Inflammatory macrophage (primary cell): ENCODE measurements around the gene THOC6.

Experiments
- DNase-seq, 2 donors: peaks; one replicate each; pipeline ENCODE4 v3.0.0-alpha.2; 2020 to 2022
- total RNA-seq, 18 experiments: gene quantifications; one replicate each; lab custom pipeline; 2026; ENCODE audit warnings: mixed read lengths in 6 of 18, inconsistent platforms in 2 of 18; lab: John Stamatoyannopoulos, UW

Gene THOC6
- total RNA-seq, result 8.1 to 21.4 (median 15.1) reads per million in 18 experiments

DNA sequence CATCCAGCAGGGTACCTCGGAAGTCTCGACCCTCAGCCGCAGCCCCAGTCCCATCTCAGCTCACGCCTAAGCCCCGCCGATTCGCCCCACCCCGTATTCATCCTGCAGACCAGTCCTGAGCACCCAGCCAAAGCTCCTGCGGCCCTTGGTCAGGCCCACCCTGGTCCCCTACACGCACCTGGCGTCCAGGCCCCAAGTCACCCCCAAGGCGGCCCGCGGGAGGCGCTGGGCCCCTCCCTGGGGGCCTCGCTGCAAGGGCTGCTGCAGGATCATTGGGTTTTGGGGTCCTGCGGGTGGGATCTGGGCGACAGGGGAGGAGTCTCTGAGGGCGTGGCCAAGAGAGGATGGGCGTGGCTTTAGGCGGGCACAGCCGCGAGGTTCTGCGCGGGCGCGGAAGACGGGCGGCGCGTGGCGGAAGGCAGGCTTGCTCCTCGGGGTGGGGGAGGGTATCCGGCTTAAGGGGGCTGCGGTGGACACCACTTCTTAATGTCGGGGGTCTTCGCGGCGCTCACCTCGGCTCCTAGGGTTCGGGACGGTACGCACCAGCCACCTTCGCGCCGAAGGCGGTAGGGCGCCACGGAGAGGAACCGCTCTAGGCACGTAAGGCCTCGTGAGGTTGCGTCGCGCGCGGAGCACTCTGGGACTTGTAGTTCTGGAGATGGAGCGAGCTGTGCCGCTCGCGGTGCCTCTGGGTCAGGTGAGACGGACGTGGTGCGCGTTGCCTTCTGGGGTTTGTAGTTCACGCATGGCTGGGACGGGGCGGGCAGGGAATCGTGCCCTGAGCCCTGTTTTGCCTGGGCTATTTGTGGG lies at the start of gene THOC6, which contains the start of gene HCFC1R1:
Gene THOC6 (plus strand): TSS at position 367 of the 810 bp plus-strand sequence. CDS start 292 bp downstream, at position 659.
Gene HCFC1R1 (minus strand): TSS at position 274 of the 810 bp plus-strand sequence. CDS start 1 bp downstream, at position 273.
- peak; percentile 97 to 99 for DNase-seq

DNA sequence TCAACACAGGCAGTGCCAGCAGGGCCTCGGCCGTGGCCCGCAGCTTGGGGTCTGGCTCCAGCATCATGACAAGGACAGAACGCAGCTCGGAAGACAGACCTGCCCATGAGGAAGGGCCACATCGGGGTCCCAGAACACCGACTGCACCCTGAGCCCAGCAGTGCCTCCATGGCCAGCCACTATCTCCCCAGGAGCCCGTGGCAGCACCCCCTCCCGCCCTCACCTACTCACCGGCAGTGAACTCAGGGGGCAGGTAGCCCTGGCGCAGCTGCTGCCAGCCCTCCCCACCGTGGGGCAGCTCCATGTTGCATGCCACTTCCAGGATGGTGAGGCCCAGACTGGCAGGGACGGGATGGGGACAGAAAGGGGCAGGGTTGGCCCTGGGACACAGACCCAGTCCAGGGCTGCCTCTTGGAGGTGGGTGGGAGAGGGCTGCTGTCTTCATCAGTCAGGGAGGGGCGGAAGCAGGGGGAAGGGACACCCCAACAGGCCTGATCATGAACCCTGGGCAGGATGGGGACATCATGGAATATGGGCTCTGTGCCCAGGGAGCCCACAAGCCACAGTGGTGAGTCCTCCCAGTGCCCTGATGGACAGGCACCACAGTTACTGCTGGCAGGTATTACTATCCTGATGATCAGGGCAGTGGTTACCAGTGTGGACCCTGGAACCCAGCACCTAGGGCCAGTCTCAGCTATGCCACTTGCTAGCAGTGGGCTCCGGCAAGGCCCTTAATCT lies 49.3 kb upstream of the THOC6 start:
- no peak for DNase-seq

DNA sequence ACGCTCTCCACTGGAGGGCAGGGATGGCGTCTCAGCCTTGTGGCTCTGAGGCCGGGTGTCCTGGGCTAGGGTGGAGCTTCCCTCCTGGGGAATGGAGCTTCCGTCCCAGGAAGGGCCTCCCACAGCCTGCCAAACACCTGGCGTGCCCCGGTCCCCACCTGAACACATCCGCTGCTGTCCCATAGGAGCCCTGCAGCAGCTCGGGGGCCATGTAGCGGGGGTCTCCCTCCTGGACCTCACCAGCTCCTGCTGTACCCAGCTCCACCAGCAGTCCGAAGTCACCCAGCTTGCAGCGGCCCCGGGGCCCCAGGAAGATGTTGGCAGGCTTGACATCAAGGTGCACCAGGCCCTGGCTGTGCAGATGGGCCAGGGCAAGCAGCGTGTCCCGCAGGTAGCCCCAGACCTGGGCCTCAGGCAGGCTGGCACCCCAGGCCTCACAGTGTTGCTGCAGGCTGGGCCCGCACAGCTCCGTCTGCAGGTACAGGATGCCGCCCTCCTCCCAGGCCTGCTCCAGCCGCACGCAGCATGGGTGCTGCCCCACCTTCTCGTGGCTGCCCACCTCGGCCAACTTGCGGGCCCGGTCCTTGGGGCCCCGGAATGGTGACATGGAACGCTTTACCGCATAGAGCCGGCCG lies 48.6 kb upstream of the THOC6 start:
- DNase-seq, result no peak

DNA sequence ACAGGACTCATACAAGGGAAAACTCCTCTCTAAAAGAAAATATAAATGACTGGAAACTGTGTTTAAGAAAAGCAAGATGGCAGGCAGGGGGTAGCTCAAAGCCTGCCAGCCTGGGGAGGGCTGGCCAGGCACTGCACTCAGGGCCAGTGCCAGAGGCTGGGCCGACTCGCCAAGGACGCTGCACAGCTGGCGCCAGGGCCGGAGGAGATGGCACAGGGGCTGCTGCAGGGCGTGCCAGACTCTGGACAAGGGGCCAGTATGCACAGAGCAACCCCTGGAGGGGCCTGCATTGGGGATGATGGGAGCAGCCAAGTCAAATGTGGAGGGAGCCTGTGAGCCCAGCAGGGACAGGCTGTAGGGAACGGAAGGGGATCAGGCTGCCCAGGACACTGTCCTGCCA lies 47.6 kb upstream of the THOC6 start:
- DNase-seq, result no peak

DNA sequence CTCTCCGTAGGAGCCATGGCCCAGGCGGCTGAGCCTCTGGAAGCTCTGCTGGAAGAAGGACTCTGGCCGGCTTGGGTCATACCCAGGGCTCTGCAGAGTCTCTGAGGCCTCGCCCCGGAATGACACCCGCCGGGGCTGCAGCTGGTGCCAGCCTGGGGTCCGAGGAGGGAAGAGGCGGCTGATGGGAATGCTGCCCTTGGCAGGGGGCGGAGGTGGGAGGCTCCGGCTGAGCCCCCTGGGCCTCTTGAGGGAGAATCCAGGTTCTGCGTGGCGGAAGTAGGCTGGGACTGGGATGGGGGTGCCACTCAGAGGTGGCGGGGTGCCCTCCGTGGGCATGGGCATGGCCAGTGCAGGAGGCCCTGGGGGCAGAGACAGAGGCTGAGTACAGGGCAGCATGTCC lies 47.2 kb upstream of the THOC6 start:
- no peak for DNase-seq

DNA sequence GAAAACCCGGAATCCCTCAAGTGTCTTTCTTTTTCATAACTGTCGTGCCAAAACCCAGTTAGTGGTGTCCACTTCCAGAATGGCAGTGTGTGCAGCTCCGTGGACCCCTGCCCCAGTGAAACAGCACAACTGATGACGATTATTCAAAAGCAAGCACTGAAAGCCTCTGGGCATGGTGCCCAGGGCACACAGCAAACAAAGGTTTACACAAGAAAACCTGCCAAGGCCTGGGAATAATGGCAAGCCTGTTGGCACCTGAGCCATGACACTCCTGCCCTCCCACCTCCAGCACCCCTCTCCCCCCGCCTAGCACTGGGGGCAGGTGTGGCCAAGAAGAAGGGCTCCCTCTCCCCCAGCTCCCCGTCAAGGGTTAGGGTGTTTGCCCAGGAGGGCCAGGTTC lies 46.4 kb upstream of the THOC6 start:
- DNase-seq, result no peak

DNA sequence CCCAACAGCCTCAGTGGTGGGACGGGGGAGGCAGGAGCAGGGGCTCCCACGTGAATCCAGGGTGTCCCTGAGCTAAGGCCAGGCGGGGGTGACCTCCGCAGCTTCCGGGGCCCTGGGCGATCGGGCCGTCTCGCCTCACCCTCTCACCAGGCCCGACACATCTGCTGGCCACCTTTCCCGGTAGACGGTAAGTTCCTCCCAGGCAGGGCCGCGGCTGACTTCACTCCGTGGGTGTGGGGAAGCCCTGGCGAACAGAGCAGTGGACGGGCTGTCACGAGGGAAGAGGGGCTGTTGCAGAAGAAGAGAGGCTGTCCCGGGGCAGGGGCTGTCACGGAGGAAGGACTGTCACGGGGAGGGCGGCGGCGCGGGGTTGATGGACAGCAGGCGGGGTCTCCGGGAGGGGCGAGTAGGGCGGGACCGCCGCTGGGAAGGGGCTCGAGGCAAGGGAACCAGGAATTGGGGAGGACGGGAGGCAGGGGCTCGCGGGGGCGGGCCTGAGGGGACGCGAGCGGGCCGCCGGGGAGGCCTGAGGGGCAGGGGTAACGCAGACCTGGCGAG lies 44.1 kb upstream of the THOC6 start:
- peak; percentile 59 to 79 for DNase-seq

DNA sequence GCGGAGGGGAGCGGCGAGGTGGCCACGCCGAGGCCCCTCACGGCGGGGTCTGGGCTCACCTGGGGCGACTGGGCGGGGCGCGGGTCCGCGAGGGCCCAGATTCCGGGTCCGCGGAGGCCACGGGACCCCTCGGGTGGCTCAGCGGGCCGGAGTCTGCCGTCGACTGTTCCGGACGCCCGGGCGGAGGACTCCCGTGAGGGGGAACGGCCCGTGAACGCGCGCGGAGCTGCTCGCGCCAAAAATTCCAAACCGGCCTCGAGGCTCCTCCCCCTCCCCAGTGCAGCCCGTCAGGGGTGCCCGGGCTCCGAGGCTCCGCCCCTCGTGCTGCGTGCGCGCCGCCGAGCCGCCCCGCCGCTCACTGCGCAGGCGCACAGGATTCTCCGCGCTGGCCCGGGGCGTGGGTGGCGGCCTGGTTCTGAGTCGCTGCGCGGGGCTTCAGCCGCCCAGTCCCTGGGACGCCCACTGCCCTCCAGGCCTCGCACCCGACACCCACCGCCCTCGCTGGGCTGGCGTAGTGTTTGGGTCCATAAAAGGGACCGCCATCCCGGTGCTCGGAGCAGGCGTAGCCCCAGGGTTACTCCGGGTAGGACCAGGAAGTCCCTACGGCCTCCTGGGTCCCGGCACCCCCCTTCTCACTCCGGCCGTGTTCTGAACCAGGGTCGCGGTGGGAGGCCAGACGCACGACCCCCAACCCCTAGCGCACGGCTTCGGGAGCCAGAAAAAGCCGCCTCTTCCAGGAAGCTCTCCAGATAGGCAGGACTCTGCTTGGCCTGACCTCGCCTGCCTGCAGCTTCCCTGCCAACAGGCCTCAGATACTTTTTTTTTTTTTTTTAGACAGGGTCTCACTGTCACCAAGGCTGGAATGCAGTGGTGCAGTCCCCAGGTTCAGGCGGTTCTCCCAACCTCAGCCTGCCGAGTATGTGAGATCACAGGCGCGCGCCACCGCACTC lies 43.3 kb upstream of the THOC6 start, which contains the start of gene PKMYT1:
Gene PKMYT1 (minus strand): TSS at position 220 of the 950 bp plus-strand sequence. CDS start 789 bp downstream, outside the sequence.
- DNase-seq, result peak; percentile 93 to 95

DNA sequence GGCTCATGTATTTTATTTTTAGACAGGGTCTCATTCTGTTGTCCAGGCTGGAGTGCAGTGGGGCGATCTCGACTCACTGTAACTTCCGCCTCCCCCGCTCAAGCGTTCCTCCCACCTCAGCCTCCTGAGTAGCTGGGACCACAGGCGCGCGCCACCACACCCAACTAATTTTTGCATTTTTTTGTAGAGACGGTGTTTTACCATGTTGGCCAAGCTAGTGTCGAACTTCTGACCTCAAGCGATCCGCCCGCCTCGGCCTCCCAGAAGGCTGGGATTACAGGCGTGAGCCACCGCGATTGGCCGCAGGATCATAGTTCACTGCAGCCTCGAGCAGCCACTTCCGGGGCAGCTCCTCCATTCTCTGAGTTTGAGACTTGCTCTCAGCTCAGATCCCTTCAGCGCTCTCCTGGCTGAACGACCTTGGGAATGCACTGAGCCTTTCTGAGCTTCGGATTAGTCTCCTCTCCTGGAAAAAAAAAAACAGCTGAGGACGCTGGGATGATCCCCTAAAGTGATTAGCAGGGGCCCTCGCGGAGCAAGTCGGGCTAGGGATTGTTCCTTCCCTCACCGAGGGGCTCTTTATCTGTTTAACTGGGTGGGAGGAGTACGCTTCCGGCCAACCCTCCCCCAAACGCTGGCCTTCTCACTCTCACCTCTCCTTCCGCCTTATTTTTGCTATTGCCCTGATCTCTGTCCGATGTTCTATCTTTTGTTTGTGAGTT lies 42.5 kb upstream of the THOC6 start:
- DNase-seq, result no peak

DNA sequence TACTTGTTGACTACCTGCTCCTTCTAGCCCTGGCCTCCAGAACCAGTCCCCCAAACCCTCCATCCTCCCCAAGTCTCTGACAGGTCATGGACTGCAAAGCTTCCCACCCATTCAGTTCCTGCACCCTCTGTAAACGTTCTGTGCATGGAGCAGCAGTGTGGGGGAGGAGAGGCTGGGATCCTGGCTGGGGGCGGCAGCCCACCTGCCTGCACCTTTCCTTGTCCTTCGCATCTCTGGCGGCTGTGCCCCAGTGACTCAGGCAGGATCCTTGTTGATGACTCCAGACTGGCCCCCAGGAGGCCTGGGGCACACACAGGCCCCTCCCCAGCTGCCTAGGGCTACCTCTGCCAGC lies 42.0 kb upstream of the THOC6 start:
- no peak for DNase-seq

DNA sequence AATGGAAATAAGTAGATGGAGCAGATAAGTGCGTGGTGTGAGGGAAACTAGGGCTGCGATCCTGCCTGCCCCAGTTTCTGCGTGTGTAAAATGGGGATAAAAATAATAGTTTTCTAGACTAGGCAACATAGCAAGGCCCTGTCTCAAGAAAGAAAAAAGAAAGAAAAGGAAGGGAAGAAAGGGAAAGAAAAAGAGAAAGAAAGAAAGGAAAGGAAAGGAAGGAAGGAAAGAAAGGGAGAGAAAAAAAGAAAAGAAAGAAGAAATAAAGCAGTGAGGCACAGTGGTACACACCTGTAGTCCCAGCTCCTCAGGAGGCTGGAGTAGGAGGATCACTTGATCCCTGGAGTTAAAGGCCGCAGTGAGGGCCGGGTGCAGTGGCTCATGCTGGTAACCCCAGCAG lies 41.4 kb upstream of the THOC6 start:
- DNase-seq, result no peak

DNA sequence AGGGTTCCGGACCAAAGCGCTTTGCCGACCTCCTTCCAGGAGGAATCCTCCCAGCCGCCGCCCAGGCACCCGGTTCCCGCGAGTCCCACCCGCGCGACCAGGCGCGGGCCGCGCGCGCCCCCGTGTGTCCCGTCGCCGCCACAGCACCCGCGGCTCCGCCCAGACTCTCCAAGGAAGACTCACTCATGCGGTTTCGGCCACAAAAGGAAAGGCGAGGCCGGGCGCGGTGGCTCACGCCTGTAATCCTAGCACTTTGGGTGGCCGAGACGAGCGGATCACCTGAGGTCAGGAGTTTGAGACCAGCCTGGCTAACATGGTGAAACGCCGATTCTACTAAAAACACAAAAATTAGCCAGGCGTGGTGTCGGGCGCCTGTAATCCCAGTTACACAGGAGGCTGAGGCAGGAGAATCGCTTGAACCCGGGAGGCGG lies 40.1 kb upstream of the THOC6 start:
- DNase-seq, result peak; percentile 74 to 78

DNA sequence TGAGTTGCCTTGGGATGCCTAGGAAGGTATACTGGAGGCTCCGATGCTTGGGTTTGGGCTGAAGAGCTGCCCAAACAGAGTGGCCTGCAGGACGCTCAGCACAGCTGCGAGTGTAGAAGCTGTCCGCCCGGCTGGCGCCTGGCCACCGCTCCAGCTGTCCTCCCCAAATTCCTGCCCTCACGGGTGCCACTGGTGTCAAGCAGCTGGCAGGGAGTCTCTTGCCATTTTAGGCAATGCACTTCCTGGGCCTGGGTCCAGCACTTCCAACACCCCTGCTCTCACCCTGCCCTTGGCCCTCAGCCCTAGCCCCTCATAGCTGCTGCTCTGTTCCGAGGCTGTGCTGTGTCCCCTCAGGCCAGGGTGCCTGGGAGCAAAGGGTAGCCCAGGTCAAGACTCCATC lies 38.4 kb upstream of the THOC6 start:
- DNase-seq, result no peak

DNA sequence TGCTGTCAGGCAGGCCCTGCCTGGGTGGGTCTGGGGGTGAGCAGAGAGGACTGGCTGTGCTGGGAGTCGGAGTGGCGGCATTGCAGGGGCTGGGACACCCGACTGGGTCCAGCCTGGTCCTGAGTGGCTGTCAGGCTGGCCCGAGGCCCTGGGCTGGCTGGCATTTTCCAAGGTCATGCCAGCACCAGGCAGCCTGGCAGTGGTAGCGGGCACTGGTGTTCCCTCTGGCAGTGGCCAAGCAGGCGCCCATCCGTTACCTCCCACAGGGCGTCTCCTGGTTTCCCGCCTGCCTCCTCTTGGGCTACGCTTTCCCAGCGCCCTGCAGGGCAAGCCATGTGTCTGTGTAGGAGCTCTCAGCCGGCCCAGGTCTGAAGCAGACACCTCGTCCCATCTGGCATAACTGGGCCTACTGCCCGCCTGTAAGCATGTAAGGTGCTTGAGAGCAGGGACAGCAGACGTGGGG lies 37.9 kb upstream of the THOC6 start:
- no peak for DNase-seq

DNA sequence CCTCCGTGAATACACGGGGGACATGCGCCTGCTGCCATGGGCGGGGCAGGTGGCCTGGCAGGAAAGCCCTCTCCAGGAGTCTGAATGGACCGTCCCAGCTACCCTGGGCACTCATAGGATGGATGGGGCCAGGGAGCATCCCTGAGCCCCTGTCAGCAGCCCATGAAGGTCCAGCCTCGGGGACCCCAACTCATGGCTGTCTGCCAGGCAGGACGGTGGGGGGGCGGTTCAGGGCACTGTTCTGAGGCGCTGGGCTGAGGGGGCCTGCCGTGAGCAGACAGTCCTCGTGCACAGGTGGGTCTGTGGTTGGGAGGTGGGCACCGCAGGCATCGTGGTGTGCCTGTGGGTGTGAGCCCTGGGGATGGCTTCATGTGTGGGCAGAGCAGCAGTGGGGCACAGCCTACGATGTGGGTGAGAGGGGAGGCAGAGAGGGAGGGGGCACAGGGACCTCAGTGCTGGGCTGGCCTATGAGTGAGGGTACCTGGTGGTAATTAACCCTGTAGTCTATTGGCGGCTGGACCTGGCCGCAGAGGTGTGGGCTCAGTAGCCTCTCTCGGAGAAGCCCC lies 37.1 kb upstream of the THOC6 start:
- DNase-seq, result no peak

DNA sequence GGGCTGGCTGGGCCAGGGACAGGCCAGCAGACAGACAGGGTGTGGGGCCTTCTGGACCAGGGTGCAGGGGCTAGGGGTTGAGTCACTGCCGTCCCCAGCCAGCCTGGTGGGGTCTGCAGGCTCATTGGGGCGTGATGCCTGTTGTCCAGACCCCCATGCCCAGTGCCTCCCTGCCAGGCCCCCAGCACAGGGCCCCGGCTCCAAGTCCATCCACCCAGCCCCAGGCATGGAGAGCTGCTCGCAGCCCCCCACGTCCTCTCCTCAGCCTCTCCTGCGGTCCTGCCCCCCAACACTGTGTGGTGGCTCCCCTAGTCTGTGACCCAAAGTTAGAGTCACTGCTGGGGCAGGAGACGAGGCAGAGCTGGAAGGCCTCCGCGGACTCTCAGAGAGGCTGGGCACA lies 36.5 kb upstream of the THOC6 start:
- DNase-seq, result no peak

DNA sequence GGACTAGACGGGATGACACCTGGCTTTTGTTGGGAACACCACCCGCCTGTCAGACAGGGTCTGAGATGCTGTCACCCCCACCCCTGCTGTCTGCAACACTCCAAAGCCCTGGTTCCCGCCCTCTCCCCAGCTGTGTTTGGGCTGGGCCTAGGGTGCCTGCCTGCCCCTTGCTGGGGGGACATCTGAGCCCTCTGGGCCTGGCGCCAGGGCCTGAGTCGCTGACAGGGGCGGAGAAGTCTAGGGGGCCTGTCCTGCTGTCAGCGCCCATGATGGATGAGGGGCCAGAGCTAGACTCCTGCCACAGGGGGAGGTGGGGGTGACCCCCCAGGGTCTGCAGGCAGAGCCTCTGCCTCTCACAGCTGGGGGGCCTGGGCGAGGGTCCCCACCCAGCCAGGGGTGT lies 36.0 kb upstream of the THOC6 start:
- no peak for DNase-seq

DNA sequence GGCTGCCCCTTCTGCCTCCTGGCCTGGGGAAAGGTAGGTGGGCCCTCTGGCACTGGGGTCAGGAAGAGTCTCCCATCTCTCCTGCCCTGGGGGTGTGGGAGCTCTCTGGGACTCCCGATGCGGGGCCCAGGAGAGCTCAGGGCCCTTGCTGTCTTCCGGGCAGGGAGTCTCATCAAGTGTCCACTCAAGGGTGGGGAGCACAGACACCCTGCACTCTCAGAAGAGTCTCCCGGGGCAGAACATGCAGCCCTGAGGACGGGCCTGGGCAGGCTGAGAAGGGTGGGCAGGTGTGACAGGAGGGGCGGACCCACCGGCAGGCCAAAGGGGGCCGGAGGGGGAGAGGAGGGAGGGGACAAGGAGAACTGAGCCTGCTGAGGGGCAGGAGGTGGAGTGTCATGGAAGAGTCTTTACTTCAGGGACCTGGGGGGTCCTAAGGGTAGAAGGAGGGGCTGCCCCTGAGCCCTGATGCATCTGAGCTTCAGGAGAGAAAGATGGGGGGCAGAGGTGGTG lies 35.2 kb upstream of the THOC6 start:
- DNase-seq, result no peak

DNA sequence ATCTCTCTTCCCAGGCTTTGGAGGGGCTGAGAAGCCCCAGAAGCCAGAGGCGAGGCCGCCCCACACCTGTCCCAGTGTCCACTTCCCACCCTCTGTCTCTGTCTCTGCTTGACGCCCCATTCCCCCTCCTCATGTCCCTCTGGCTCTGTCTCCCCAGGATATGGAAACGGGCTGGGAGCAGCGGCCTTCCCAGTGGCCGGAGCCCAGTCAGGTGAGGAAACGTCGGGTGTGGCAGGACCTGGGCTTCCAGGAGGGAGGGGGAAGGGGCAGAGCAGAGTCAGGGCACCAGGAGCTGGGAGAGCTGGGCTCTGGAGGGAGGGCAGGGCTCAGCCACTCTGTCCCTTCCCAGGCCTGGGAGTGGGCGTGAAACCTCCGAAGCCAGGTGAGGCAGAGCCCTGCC lies 32.9 kb upstream of the THOC6 start:
- no peak for DNase-seq

DNA sequence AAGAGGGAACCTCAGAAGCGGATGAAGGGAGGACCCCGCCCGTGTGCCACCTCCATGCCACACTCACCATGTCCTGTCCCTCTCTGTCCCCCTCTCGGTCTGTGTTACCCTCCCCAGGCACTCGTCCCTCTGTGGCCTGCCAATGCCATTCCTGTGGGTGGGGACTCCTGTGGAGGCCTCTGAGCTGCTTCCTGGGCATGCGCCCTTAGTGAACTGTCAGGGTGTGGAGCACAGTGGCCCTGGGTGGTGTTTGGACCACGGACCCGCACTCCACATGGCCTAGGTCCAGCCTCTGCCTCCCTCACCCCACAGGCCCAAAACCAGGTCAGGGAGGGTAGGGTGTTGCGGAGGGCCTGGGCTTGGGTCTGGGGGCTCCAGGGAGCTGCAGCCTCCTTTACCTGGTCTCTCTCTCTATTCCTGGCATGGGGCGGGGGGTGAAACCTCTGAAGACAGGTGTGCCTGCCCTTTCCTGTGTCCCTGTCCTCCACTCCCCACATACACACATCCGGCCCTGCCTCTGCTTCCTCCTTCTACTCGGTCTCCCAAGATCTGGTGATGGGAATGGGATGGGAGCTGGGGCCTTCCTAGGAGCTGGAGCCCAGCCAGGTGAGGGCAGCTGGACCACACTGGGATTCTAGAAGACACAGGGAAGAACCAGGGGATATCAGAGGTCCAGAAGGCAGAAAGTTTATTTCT lies 32.1 kb upstream of the THOC6 start:
- DNase-seq, result no peak
